ENCODE data around the gene EFHD1.
"Not testable (repeated sequence)": the region's sequence is repeated elsewhere in the genome, so short reads cannot be mapped to it uniquely, and the experiment has no call there.

Gene EFHD1

DNA sequence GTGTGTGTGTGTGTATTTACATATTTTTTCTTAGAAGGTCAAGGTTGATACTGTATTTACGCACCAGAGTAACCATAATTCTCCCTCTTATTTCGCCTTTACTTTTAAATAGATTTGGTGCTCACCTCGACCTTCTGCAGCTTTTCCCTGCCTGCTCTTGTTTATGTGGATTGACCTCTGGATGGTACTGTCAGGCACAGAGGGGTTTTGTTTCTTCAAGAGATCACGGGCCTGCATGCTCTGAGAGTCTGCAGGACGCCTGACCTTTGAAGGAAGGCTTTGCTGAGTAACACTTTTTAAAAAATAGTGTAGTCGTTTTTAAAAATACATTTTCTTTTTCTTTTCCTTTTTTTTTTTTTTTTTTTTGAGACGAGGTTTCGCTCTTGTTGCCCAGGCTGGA lies 18.1 kb upstream of the EFHD1 start:
- in situ Hi-C loops (cut with MboI; ENCODE audit: low sequenced_read_pairs), result no loop called here

- in situ Hi-C loops (cut with MboI; ENCODE audit: low sequenced_read_pairs), result no loop called here
Measured at GRCh38 chr2:232621186-232621585, 12.2 kb upstream of the EFHD1 start.

GRCh38 chr2:232622563-232622962 lies 10.8 kb upstream of the EFHD1 start:
- in situ Hi-C loops (cut with MboI; ENCODE audit: low sequenced_read_pairs), result no loop called here

GRCh38 chr2:232623768-232624765 lies 9.3 kb upstream of the EFHD1 start:
- in situ Hi-C loops (cut with MboI; ENCODE audit: low sequenced_read_pairs), result no loop called here

DNA sequence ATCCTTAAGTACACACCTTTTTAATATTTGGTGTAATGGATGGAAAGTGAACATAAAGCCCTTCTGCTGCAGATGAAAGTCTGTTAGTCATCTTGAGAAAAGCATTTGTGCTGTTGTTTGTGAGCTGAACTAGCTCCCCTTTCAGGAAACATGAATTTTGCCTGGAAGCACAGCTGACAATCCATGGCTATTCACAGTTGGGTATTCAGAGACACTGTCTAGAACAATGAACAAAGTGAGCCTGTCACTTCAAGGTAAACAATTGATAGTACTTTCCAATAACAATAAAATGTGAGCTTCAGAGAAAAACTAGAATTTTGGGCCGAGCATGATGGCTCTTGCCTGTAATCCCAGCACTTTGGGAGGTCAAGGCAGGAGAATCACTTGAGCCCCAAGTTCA lies 6.8 kb upstream of the EFHD1 start:
- in situ Hi-C loops (cut with MboI; ENCODE audit: low sequenced_read_pairs), result no loop called here

DNA sequence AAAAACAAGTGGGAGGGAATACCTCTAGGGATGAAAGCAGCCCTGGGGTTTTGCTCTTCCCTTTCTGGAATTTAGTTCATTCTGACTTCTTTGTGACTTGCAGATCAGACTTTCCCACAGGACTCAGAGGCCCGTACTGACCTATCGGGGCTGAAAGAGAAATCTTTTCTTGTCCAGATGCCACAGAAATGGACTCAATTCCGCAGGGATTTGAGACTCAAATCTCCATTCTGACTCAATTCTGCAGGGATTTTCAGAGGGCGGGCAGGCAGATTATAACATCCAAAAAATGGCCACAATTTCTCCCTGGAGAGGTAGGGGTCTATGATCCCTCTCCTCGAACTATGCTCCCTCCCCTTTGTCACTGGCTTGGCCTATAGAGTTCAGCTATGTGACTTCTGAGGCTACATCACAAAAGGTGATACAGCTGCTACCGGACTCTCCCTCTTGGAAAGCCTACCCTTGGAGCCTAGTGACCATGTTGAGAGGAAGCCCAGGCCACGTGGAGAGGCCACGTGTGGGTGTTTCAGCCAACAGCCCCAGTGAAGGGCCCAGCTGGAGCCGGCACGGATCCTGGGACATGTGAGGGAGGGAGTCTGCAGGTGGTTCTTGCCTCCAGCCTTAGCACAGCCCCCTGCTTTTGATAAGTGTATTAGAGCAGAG lies 4.8 kb upstream of the EFHD1 start:
- in situ Hi-C loops (cut with MboI; ENCODE audit: low sequenced_read_pairs), result no loop called here

DNA sequence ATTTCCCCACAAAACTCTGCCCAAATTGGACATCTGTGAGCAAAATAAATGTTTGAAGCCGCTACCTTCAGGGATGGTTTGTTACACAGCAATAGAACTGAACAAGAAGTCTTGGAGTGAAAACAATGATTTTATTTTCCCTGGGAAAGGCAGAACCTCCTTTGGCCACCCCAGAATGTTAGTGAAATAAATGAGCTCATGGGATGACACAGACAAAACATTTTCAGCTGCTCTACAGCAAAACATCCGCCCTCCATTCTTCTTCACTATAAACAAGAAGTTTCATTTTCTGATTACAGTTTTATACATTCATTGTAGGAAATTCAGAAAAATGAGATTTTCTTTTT lies 4.3 kb upstream of the EFHD1 start:
- in situ Hi-C loops (cut with MboI; ENCODE audit: low sequenced_read_pairs), result no loop called here

- in situ Hi-C loops (cut with MboI; ENCODE audit: low sequenced_read_pairs), result no loop called here
Measured at GRCh38 chr2:232632229-232632903, 1.0 kb upstream of the EFHD1 start.

- in situ Hi-C loops (cut with MboI; ENCODE audit: low sequenced_read_pairs), result no loop called here
Measured at GRCh38 chr2:232632904-232633412, 446 bp upstream of the EFHD1 start.

GRCh38 chr2:232634206-232635150 lies 1.1 kb downstream of the EFHD1 start:
- in situ Hi-C loops (cut with MboI; ENCODE audit: low sequenced_read_pairs), result no loop called here

DNA sequence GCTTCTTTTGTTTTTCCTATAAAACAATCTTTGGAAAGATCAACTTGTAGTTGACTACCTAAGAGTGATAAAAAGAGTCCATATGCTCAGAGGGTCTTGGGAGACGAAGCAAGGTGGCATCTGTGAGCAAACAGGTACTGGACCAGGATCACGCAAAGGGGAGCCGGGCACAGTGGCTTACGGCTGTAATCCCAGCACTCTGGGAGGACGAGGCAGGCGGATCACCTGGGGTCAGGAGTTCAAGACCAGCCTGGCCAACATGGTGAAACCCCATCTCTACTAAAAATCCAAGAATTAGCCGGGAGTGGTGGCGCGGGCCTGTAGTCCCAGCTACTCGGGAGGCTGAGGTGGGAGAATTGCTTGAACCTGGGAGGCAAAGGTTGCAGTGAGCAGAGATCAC lies 2.0 kb downstream of the EFHD1 start:
- in situ Hi-C loops (cut with MboI; ENCODE audit: low sequenced_read_pairs), result not testable (repeated sequence)

DNA sequence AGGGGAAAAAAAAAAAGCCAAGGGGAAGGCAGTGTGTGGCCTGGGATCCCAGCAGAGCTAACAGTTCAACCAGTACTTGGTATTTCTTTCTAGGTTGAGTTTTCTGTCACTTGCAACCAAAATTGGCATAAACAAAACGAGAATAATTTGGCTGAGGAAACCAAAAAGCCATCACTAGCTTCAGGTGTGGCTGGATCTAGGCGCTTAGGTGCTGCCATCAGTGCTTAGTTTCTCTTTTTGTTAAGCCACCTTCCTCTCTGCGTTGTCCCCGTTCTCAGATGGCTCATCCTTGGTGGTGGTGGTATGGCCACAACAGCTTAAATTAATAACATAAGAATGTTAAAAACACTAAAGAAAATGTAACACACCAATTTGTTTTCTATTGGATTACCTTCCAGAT lies 2.4 kb downstream of the EFHD1 start:
- in situ Hi-C loops (cut with MboI; ENCODE audit: low sequenced_read_pairs), result no loop called here

GRCh38 chr2:232636788-232637420 lies 3.5 kb downstream of the EFHD1 start:
- in situ Hi-C loops (cut with MboI; ENCODE audit: low sequenced_read_pairs), result no loop called here

DNA sequence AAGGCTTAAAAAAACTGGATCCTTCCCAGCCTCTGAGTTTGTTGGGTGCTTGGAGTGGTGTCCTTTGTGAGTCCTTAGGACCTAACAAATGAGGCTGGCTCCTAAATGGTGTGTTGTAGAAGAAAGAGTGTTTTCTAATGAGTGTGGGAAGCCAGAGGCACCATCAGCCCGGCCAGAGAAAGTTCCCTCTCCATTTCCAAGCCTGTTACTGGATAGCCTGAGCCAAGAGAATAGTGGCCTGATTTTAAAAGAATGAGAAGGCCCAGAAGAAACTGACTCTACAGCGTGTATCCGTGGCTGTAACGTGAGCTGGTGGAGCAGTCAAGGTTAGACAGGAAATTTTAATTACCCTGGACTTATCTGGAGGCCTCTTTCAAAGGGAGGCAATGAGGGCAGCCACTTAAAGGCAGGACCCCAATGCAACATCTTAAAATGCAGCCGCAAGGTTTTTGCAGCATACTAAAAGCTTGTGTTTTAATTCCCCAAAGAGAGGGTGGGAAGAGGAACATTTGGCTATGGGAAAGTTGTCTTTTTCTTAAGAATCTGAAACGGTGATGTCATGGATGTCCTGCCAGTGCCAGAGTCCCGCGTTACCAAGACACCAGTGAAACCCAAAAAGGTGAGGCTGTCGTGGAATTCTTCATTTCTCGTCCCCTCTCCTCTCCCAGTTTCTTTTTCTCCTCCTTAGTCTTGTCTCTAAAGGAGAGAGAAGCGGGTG lies 4.6 kb downstream of the EFHD1 start:
- in situ Hi-C loops (cut with MboI; ENCODE audit: low sequenced_read_pairs), result no loop called here

DNA sequence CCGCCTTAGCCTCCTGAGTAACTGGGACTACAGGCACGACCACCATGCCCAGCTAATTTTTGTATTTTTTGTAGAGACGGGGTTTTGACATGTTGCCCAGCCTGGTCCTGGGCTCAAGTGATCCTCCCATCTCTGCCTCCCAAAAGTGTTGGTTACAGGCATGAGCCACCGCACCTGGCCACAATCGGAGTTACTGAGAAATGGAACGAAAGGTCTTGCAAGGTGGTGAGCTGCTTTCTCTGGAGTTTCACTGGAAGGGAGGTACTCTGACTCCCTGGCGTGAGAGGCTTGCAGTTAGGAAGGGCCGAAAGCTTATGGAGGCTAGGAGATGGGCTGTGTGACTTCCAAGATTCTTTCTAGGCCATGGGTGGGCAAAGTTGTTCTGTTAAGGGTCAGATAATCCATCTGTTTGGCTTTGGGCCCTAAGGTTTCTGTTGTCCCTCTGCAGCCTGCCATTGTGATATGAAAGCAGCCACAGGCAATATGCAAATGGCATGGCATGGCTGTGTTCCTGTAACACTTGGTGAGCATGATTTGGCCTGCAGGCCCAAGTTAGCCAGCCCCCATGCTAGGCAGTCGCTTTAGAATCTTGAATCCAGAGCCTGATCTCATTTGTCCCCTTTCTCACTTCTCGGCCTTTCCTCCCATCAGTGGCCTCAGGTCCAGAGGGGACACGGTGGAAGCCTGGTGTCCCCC lies 7.9 kb downstream of the EFHD1 start:
- in situ Hi-C loops (cut with MboI; ENCODE audit: low sequenced_read_pairs), result no loop called here

- in situ Hi-C loops (cut with MboI; ENCODE audit: low sequenced_read_pairs), result no loop called here
Measured at GRCh38 chr2:232643147-232643425, 9.7 kb downstream of the EFHD1 start.

DNA sequence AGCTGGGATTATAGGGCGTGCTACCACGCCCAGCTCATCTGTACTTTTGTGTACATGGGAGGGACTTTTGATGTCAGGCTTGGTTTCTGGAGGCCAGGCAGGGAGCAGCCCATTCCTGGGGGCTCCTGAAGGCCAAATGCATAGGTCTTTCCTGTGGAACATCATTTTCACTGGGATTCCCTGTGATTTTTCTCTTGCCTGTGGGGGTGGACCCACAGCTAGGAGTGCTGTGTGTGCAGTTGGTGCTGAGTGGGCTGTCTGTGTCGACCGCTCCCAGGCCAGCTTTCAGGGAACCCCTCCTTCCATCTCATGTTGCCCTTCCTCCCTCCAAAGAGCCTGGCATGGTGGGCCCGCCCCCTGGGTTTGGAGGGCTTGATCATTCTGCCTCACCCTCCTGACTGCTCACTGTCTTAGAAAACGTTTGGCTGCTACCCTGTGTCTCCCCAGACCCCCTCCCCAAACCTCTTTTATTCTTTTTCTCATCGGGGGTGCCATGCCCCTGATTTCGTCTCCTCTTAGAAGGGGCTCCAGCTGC lies 10.5 kb downstream of the EFHD1 start:
- in situ Hi-C loops (cut with MboI; ENCODE audit: low sequenced_read_pairs), result no loop called here

DNA sequence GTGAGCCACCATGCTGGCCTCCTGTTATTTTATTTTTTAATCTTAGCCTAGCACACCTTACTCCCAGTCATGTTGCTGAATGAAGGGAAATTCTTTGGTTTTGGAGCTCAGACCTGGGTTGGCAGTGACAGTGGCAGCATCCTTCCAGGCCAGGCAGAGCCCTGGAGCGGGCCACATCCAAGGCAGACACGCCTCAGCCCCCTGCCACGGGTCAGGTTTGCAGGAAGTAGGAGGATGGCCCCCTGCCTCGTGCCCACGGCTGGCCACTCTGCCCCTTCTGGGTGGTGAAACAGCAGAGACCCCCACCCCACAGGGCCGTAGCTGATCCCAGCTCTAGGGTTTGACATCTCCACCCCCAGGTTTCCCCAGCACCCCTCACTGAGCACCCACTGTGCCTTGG lies 11.7 kb downstream of the EFHD1 start:
- in situ Hi-C loops (cut with MboI; ENCODE audit: low sequenced_read_pairs), result no loop called here

DNA sequence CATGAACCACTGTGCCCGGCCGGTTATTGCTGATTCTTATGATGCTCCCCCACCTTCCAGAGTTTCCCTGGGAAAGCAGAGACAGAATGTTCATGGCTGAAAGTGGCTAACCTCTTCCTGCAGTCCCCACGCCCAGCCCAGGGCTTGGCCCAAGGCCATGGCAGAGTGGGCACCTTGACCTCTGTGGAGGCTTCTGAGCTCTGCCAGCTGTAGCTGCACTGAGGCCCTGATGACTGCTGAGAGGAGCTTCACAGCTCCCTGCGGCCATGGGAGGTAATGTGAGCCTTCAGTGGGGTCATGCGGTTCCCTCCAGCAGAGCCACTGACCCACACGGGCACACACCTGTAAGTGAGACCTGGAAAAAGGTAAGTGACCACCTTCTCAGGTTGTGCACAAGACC lies 13.3 kb downstream of the EFHD1 start:
- in situ Hi-C loops (cut with MboI; ENCODE audit: low sequenced_read_pairs), result no loop called here
